Stimulated activated CD8-positive, alpha-beta memory T cell treated with anti-CD3 and anti-CD28 coated beads, Interleukin-4, amount 100 ng/mL, for 4 hours (primary cell): Measurements from ENCODE around the gene OR2T29.
"Not testable (repeated sequence)": the region's sequence is repeated elsewhere in the genome, so short reads cannot be mapped to it uniquely, and the experiment has no call there.

ENCODE experiments used
- DNase-seq, 2 donors: peaks; one replicate each; pipeline ENCODE4 v3.0.0-alpha.2; 2020; ENCODE audit warnings: low read depth in 2 of 2, low spot score in 1 of 2

OR2T29 gene

GRCh38 chr1:248521856-248522255 lies 40.7 kb downstream of the OR2T29 start:
- no peak for DNase-seq

DNA sequence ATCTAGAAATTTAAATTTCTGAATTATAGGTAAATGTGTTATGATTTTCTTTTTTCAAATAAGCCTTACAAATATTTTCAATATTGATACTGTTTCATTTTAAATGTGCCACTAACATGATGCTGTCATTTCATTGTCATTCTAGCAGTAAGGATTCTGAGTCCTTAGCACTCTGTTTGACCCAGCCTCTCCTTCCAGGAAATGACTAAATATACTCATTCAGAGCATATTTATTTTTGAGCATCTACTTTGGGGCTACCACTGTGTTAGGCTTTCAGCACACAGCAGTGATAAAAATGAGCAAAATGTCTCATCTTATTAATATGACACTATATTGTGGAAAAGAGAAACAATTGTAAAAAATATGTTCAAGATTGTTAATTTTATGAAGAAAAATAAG lies 52.4 kb downstream of the OR2T29 start:
- DNase-seq: not testable (repeated sequence)

GRCh38 chr1:248507773-248508172 lies 54.8 kb downstream of the OR2T29 start, which contains the start of gene OR2G6:
Gene OR2G6 (plus strand): TSS chr1:248508073. CDS start chr1:248521647, 13,574 bp downstream.
- DNase-seq: not testable (repeated sequence)
